ENCODE data around the gene CDT1. TPM values are rescaled to one million over a fixed set of nuclear protein-coding genes. Genes with fewer than 3 reads are reported as not detected.

The CDT1 gene
- total RNA-seq, 6 experiments from 2014 or later: 13.3 to 28.2 (median 22.2) TPM

DNA sequence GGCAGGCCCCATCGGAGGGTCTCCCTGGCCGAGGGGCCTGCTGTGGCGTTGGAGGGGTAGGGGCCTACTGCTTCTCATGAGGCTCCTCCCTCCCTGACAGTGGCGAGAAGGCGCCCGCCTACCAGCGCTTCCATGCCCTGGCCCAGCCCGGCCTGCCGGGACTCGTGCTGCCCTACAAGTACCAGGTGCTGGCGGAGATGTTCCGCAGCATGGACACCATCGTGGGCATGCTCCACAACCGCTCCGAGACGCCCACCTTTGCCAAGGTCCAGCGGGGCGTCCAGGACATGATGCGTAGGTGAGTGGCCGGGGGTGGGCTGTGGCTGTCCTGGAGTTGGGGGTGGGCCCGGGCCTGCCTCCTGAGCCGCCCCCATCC, 1.7 kb downstream of the CDT1 start:
- H3K27me3 Mint-ChIP-seq (ENCODE audit: insufficient read depth): peaks cover 4% of the 10 kb centered on the region; the same call in 1 of the 2 replicates
- H3K4me3 Mint-ChIP-seq: no peak overlapping the region
- H3K36me3 Mint-ChIP-seq (ENCODE audit: low read depth): no peaks in the 10 kb centered on the region; the same call in 1 of the 2 replicates
- no peak overlapping the region for H3K27ac Mint-ChIP-seq
- TF ChIP-seq, protein P1, sequence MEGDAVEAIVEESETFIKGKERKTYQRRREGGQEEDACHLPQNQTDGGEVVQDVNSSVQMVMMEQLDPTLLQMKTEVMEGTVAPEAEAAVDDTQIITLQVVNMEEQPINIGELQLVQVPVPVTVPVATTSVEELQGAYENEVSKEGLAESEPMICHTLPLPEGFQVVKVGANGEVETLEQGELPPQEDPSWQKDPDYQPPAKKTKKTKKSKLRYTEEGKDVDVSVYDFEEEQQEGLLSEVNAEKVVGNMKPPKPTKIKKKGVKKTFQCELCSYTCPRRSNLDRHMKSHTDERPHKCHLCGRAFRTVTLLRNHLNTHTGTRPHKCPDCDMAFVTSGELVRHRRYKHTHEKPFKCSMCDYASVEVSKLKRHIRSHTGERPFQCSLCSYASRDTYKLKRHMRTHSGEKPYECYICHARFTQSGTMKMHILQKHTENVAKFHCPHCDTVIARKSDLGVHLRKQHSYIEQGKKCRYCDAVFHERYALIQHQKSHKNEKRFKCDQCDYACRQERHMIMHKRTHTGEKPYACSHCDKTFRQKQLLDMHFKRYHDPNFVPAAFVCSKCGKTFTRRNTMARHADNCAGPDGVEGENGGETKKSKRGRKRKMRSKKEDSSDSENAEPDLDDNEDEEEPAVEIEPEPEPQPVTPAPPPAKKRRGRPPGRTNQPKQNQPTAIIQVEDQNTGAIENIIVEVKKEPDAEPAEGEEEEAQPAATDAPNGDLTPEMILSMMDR (IDR thresholded peaks at IDR 0.05): no peak
- DNase-seq: no peak
- H3K9me3 Mint-ChIP-seq: no peaks in the 10 kb centered on the region
- H3K4me1 Mint-ChIP-seq (ENCODE audit: low read depth): peaks cover 15% of the 10 kb centered on the region

- H3K4me1 Mint-ChIP-seq (ENCODE audit: low read depth): peaks cover 19% of the 10 kb centered on the region
- H3K4me3 Mint-ChIP-seq: no peak overlapping the region
- H3K27me3 Mint-ChIP-seq (ENCODE audit: insufficient read depth): peaks cover 4% of the 10 kb centered on the region
- H3K9me3 Mint-ChIP-seq: no peaks in the 10 kb centered on the region
- DNase-seq: no peak
- no peak overlapping the region for H3K27ac Mint-ChIP-seq
- TF ChIP-seq, protein P1 (IDR thresholded peaks at IDR 0.05): no peak
- H3K36me3 Mint-ChIP-seq (ENCODE audit: low read depth): no peaks in the 10 kb centered on the region; the same call in 1 of the 2 replicates
Observed at GRCh38 chr16:88805887-88806393, 2.4 kb downstream of the CDT1 start.

GRCh38 chr16:88806491-88807111, 3.0 kb downstream of the CDT1 start:
- no peaks in the 10 kb centered on the region for H3K9me3 Mint-ChIP-seq
- peaks cover 6% of the 10 kb centered on the region for H3K27me3 Mint-ChIP-seq (ENCODE audit: insufficient read depth)
- DNase-seq: no peak
- peaks cover 20% of the 10 kb centered on the region for H3K4me1 Mint-ChIP-seq (ENCODE audit: low read depth)
- no peaks in the 10 kb centered on the region; the same call in 1 of the 2 replicates for H3K36me3 Mint-ChIP-seq (ENCODE audit: low read depth)
- H3K4me3 Mint-ChIP-seq: no peak overlapping the region
- TF ChIP-seq, protein P1 (IDR thresholded peaks at IDR 0.05): no peak
- no peak overlapping the region for H3K27ac Mint-ChIP-seq

DNA sequence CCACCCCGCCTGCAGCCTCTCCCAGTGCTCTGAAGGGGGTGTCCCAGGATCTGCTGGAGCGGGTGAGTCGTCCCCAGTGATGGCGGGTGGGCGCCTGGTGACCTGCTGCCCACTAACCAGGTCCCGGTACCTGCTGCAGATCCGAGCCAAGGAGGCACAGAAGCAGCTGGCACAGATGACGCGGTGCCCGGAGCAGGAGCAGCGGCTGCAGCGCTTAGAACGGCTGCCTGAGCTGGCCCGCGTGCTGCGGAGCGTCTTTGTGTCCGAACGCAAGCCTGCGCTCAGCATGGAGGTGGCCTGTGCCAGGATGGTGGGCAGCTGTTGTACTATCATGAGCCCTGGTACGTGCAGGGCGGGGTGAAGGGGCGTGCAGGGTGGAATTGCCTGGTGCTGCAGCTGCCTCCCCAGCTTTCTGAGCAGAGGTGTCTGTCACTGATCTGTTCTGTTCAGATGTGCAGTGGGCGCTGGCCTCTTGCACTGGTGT, 3.6 kb downstream of the CDT1 start:
- Mint-ChIP-seq H3K27ac (no peak overlapping the region), H3K36me3 (ENCODE audit: low read depth) (no peaks in the 10 kb centered on the region; the same call in 1 of the 2 replicates)
- TF ChIP-seq, protein P1 (IDR thresholded peaks at IDR 0.05): no peak

GRCh38 chr16:88807626-88808453, 4.3 kb downstream of the CDT1 start:
- H3K27ac Mint-ChIP-seq: no peak overlapping the region
- TF ChIP-seq, protein P1 (IDR thresholded peaks at IDR 0.05): no peak
- peaks cover 20% of the 10 kb centered on the region for H3K4me1 Mint-ChIP-seq (ENCODE audit: low read depth)
- H3K36me3 Mint-ChIP-seq (ENCODE audit: low read depth): no peaks in the 10 kb centered on the region; the same call in 1 of the 2 replicates
- H3K4me3 Mint-ChIP-seq: no peak overlapping the region
- H3K27me3 Mint-ChIP-seq (ENCODE audit: insufficient read depth): peaks cover 5% of the 10 kb centered on the region
- no peaks in the 10 kb centered on the region for H3K9me3 Mint-ChIP-seq
- DNase-seq: no peak

More for the DNA sequence above, 3.6 kb downstream of the CDT1 start:
- peaks cover 6% of the 10 kb centered on the region for H3K27me3 Mint-ChIP-seq (ENCODE audit: insufficient read depth)
- no peak for DNase-seq
- H3K4me1 Mint-ChIP-seq (ENCODE audit: low read depth): peaks cover 20% of the 10 kb centered on the region
- no peaks in the 10 kb centered on the region for H3K9me3 Mint-ChIP-seq
- no peak overlapping the region for H3K4me3 Mint-ChIP-seq
